Kasumi-1 (cell line): ENCODE measurements around the gene MACIR.

Source experiments
- DNase-seq, 2 experiments: peaks; one replicate each; lab custom pipeline; 2025; lab: John Stamatoyannopoulos, UW

MACIR gene

GRCh38 chr5:103245761-103246160, 12.8 kb upstream of the MACIR start:
- DNase-seq: no peak

GRCh38 chr5:103247118-103247517, 11.4 kb upstream of the MACIR start:
- DNase-seq: no peak

- DNase-seq: no peak
These were observed 9.5 kb upstream of the MACIR start for GRCh38 chr5:103249068-103249467.

- no peak for DNase-seq
These were observed 3.6 kb upstream of the MACIR start for GRCh38 chr5:103254921-103255320.

- DNase-seq: no peak
These were observed 2.9 kb upstream of the MACIR start for GRCh38 chr5:103255691-103256090.

GRCh38 chr5:103256178-103256577, 2.4 kb upstream of the MACIR start:
- no peak for DNase-seq

- peak; percentile 58 to 68 for DNase-seq
These were observed 568 bp downstream of the MACIR start for GRCh38 chr5:103258957-103259704.

GRCh38 chr5:103259705-103260355, 1.3 kb downstream of the MACIR start:
- DNase-seq: peak; percentile 46 to 57

- no peak for DNase-seq
These were observed 2.4 kb downstream of the MACIR start for GRCh38 chr5:103260951-103261350.

GRCh38 chr5:103262422-103262871, 3.9 kb downstream of the MACIR start:
- no peak for DNase-seq

- DNase-seq: no peak
These were observed 4.5 kb downstream of the MACIR start for GRCh38 chr5:103263054-103263453.

- DNase-seq: no peak
These were observed 5.9 kb downstream of the MACIR start for GRCh38 chr5:103264508-103264907.

- DNase-seq: no peak
These were observed 12.0 kb downstream of the MACIR start for GRCh38 chr5:103270581-103270980.

GRCh38 chr5:103271570-103272289, 13.2 kb downstream of the MACIR start:
- DNase-seq: no peak

- no peak for DNase-seq
These were observed 13.8 kb downstream of the MACIR start for GRCh38 chr5:103272377-103272776.

GRCh38 chr5:103273952-103274351, 15.4 kb downstream of the MACIR start:
- DNase-seq: no peak

- DNase-seq: no peak
These were observed 17.3 kb downstream of the MACIR start for GRCh38 chr5:103275851-103276250.

- no peak for DNase-seq
These were observed 22.4 kb downstream of the MACIR start for GRCh38 chr5:103280967-103281366.

- DNase-seq: no peak
These were observed 24.6 kb downstream of the MACIR start for GRCh38 chr5:103283120-103283519.

GRCh38 chr5:103283869-103284268, 25.3 kb downstream of the MACIR start:
- DNase-seq: no peak

- DNase-seq: no peak
These were observed 28.1 kb downstream of the MACIR start for GRCh38 chr5:103286622-103287021.

GRCh38 chr5:103289024-103289423, 30.5 kb downstream of the MACIR start:
- no peak for DNase-seq

GRCh38 chr5:103290846-103291245, 32.3 kb downstream of the MACIR start:
- DNase-seq: no peak
